ENCODE data around the gene GGCT.

Gene GGCT

DNA sequence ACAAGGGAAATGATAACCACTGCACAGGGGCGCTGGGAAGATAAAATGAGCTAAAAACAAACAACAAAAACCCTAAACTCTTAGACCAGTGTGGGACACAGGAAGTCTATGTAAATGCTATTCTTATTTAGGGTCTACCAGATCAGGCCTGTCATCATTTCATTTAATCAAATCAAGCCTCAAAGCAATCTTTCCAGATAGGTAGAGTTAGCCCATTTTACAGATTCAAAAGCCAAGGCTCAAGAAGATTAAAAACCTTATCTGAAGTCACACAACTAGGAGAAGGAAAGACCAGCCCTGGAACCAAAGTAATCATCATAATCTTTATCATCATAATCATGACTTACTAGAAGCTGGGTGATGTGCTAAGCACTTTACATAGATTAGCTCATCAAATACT is 30.7 kb downstream of the GGCT start:
- no peak for DNase-seq (ENCODE audit: low read depth in 1 of 2, low spot score in 1 of 2)
- Histone ChIP-seq H3K4me3 (replicated peaks; ENCODE audit: insufficient read depth, low read length) (no peak overlapping the region), H3K27ac (replicated peaks) (no peak overlapping the region), H3K27me3 (ENCODE audit: insufficient read depth, poor library complexity, severe bottlenecking) (no peaks in the 10 kb centered on the region)
- TF ChIP-seq POLR2AphosphoS5 (IDR thresholded peaks at IDR 0.05; ENCODE audit: low read depth) (no peak), SPI1 (IDR thresholded peaks at IDR 0.05; ENCODE audit: borderline replicate concordance, low read depth) (no peak), GABPA (IDR thresholded peaks at IDR 0.05; ENCODE audit: low read depth) (no peak)
- TF ChIP-seq, protein P1, sequence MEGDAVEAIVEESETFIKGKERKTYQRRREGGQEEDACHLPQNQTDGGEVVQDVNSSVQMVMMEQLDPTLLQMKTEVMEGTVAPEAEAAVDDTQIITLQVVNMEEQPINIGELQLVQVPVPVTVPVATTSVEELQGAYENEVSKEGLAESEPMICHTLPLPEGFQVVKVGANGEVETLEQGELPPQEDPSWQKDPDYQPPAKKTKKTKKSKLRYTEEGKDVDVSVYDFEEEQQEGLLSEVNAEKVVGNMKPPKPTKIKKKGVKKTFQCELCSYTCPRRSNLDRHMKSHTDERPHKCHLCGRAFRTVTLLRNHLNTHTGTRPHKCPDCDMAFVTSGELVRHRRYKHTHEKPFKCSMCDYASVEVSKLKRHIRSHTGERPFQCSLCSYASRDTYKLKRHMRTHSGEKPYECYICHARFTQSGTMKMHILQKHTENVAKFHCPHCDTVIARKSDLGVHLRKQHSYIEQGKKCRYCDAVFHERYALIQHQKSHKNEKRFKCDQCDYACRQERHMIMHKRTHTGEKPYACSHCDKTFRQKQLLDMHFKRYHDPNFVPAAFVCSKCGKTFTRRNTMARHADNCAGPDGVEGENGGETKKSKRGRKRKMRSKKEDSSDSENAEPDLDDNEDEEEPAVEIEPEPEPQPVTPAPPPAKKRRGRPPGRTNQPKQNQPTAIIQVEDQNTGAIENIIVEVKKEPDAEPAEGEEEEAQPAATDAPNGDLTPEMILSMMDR (IDR thresholded peaks at IDR 0.05; ENCODE audit: insufficient read depth, low read length), result no peak
- TF ChIP-seq, protein P2, sequence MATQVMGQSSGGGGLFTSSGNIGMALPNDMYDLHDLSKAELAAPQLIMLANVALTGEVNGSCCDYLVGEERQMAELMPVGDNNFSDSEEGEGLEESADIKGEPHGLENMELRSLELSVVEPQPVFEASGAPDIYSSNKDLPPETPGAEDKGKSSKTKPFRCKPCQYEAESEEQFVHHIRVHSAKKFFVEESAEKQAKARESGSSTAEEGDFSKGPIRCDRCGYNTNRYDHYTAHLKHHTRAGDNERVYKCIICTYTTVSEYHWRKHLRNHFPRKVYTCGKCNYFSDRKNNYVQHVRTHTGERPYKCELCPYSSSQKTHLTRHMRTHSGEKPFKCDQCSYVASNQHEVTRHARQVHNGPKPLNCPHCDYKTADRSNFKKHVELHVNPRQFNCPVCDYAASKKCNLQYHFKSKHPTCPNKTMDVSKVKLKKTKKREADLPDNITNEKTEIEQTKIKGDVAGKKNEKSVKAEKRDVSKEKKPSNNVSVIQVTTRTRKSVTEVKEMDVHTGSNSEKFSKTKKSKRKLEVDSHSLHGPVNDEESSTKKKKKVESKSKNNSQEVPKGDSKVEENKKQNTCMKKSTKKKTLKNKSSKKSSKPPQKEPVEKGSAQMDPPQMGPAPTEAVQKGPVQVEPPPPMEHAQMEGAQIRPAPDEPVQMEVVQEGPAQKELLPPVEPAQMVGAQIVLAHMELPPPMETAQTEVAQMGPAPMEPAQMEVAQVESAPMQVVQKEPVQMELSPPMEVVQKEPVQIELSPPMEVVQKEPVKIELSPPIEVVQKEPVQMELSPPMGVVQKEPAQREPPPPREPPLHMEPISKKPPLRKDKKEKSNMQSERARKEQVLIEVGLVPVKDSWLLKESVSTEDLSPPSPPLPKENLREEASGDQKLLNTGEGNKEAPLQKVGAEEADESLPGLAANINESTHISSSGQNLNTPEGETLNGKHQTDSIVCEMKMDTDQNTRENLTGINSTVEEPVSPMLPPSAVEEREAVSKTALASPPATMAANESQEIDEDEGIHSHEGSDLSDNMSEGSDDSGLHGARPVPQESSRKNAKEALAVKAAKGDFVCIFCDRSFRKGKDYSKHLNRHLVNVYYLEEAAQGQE (IDR thresholded peaks at IDR 0.05; ENCODE audit: insufficient replicate concordance, low read depth), result no peak

DNA sequence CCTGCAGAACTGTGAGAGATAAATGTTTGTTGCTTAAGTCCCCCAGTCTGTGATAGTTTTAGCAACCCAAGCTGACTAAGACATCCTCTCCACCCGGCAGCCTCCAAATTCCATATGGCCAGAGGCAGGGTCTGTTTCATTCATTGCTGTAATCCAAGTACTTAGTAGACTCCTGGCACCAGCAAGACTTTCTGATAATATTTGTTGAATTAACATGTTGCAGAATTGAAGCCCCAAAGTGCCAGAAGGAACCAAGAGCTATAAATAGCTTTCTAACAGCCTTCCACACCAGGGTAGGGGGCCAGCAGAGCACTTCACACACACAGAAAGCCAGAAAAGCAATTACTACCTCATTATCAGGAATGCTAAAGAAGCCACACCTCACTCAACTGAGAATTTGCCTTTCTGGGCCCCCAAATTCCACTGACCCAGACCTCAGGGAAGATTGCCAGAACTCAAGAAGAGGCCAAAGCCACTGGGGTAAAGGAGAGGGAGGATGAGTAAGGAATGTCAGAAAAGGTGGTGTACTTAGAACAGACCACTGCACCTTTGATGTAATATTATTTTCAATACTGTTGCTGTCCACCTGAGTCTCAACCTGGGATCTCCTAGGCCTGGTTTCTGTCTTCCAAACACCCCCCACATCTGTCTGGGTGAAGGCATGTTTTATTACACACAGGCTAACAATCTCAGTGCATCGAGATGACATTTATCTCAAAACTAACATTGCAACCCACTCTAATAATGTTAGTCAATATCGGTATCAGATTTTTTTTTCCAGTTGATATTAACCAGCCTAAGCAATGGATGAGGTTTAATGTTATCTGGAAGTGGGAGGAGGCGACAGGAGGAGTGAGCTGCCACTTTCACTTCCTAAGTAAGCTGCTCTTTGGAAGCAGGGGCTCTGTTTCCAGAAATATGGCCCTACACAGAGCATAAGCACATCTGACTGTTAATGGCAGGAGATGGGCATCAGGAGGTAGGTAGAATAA is 31.5 kb downstream of the GGCT start:
- no peaks in the 10 kb centered on the region for H3K27me3 ChIP-seq (ENCODE audit: insufficient read depth, poor library complexity, severe bottlenecking)
- no peak overlapping the region for H3K4me3 ChIP-seq (replicated peaks; ENCODE audit: insufficient read depth, low read length)
- TF ChIP-seq GABPA (IDR thresholded peaks at IDR 0.05; ENCODE audit: low read depth) (no peak), POLR2AphosphoS5 (IDR thresholded peaks at IDR 0.05; ENCODE audit: low read depth) (no peak), SPI1 (IDR thresholded peaks at IDR 0.05; ENCODE audit: borderline replicate concordance, low read depth) (no peak)
- TF ChIP-seq, protein P1 (IDR thresholded peaks at IDR 0.05; ENCODE audit: insufficient read depth, low read length), result no peak
- TF ChIP-seq, protein P2 (IDR thresholded peaks at IDR 0.05; ENCODE audit: insufficient replicate concordance, low read depth), result no peak
- H3K27ac ChIP-seq (replicated peaks), result no peak overlapping the region
- DNase-seq (ENCODE audit: low read depth in 1 of 2, low spot score in 1 of 2), result no peak

DNA sequence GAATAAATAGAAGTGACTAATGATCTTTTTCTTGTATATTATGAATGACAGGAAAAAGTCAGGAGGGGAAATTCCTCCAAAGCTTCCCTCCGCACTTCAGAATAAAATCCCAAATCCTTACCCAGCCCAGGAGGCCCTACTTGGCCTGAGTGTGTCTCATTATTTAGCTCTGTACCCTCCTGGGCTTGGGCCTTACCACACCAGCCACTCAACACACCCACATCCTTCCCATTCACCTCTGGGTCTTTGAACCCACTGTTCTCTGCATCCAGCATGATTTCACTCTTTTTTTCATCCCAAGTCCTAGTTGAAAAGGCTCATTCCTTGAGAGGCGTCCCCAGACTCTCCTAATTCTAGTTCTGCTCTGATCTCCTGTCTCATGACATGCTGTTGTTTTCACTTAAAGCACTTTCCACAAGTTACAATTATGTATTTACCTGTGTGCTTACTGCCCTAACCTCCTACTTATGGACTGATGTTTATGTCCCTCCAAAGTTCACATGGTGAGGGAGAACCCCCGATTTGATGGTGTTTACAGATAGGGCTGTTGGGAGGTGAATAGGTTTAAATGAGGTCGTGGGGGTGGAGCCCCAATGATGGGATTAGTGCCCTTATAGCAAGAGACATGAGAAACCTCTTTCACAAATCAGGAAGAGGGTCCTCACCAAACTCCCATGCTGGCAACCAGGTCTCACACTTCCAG is 32.4 kb downstream of the GGCT start:
- H3K27ac ChIP-seq (replicated peaks), result no peak overlapping the region
- no peaks in the 10 kb centered on the region for H3K27me3 ChIP-seq (ENCODE audit: insufficient read depth, poor library complexity, severe bottlenecking)
- no peak for DNase-seq (ENCODE audit: low read depth in 1 of 2, low spot score in 1 of 2)
- H3K4me3 ChIP-seq (replicated peaks; ENCODE audit: insufficient read depth, low read length), result no peak overlapping the region
- TF ChIP-seq SPI1 (IDR thresholded peaks at IDR 0.05; ENCODE audit: borderline replicate concordance, low read depth), result no peak
- TF ChIP-seq POLR2AphosphoS5 (IDR thresholded peaks at IDR 0.05; ENCODE audit: low read depth), result no peak
- TF ChIP-seq, protein P2 (IDR thresholded peaks at IDR 0.05; ENCODE audit: insufficient replicate concordance, low read depth), result no peak

All from HL-60 (cell line).